ENCODE measurements around the gene SYNDIG1.

DNA sequence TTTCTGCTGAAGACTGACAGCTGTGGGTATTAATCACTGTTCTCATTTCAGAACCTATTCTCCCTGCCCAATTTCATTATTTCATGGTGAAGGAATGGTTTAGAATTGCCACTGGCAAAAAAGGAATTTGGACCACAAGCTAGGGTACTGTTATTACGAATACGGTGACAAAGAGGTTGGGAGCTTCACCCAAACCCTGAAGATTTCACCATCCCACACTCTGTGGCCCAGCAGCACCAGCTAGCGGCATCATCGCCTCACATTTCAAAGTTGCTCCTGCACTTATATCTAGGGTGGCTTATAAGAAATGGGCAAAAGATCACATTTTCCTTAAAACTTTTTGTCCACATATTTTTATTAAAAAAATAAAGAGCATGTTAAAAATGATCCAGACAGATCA is 236.1 kb downstream of the SYNDIG1 start:
- TF ChIP-seq, protein P1, sequence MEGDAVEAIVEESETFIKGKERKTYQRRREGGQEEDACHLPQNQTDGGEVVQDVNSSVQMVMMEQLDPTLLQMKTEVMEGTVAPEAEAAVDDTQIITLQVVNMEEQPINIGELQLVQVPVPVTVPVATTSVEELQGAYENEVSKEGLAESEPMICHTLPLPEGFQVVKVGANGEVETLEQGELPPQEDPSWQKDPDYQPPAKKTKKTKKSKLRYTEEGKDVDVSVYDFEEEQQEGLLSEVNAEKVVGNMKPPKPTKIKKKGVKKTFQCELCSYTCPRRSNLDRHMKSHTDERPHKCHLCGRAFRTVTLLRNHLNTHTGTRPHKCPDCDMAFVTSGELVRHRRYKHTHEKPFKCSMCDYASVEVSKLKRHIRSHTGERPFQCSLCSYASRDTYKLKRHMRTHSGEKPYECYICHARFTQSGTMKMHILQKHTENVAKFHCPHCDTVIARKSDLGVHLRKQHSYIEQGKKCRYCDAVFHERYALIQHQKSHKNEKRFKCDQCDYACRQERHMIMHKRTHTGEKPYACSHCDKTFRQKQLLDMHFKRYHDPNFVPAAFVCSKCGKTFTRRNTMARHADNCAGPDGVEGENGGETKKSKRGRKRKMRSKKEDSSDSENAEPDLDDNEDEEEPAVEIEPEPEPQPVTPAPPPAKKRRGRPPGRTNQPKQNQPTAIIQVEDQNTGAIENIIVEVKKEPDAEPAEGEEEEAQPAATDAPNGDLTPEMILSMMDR (IDR thresholded peaks at IDR 0.05): no peak
- no peak for TF ChIP-seq POLR2AphosphoS5 (IDR thresholded peaks at IDR 0.05; ENCODE audit: low read depth, low read length)
- TF ChIP-seq TCF7L2 (IDR thresholded peaks at IDR 0.05; ENCODE audit: low read depth, low read length): no peak
- TF ChIP-seq SIN3A (IDR thresholded peaks at IDR 0.05; ENCODE audit: borderline replicate concordance, insufficient read depth, low read depth, low read length): no peak
- TF ChIP-seq, protein P2, sequence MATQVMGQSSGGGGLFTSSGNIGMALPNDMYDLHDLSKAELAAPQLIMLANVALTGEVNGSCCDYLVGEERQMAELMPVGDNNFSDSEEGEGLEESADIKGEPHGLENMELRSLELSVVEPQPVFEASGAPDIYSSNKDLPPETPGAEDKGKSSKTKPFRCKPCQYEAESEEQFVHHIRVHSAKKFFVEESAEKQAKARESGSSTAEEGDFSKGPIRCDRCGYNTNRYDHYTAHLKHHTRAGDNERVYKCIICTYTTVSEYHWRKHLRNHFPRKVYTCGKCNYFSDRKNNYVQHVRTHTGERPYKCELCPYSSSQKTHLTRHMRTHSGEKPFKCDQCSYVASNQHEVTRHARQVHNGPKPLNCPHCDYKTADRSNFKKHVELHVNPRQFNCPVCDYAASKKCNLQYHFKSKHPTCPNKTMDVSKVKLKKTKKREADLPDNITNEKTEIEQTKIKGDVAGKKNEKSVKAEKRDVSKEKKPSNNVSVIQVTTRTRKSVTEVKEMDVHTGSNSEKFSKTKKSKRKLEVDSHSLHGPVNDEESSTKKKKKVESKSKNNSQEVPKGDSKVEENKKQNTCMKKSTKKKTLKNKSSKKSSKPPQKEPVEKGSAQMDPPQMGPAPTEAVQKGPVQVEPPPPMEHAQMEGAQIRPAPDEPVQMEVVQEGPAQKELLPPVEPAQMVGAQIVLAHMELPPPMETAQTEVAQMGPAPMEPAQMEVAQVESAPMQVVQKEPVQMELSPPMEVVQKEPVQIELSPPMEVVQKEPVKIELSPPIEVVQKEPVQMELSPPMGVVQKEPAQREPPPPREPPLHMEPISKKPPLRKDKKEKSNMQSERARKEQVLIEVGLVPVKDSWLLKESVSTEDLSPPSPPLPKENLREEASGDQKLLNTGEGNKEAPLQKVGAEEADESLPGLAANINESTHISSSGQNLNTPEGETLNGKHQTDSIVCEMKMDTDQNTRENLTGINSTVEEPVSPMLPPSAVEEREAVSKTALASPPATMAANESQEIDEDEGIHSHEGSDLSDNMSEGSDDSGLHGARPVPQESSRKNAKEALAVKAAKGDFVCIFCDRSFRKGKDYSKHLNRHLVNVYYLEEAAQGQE (IDR thresholded peaks at IDR 0.05; ENCODE audit: insufficient read depth in 1 of 2, low read depth in 2 of 2, low read length in 1 of 2): no peak

Data from Panc1 (cell line).